GM21447 (cell line): Measurements from ENCODE around the gene PSTPIP1.
A peak's percentile ranks its signal among the peaks of the same experiment; 100 is the strongest.

Experiments used
- ATAC-seq: cut with Tn5 transposase; IDR thresholded peaks from one replicate; pipeline ENCODE4 v1.9.1; 2021; ENCODE audit not compliant: unreplicated experiment

The PSTPIP1 gene

DNA sequence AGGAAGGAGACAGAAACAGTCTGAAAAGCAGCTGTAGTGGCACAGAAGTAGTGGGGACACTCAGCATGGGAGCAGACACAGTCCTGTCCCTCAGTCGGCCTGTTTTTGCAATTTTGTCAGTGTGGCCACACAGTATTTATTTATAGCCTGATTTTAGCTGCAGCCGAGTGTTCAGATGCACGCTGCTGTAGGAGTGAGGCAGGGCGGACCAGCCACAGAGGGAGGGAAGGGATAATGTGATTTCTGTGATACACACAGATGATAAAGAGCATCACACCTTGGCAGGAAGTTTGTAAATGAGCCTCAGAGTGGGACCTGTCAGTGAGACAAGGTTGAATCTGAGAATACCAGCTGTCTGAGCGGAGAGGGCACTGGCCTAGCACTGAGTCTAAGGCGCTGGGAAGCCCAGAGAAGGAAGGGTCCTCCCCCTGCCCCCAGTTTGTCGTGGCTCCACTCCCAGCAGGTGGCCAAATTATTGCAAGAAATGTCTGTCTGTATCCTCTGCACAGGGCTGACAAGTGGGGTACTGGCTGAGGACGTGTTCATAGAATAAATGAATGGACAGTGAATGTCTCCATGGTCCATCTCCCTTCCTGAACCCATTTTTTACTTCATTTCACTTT, 3.8 kb downstream of the PSTPIP1 start:
- ATAC-seq: no peak

- ATAC-seq: no peak
Observed at GRCh38 chr15:76999996-77000395, 5.1 kb downstream of the PSTPIP1 start.

GRCh38 chr15:77001351-77001750, 6.4 kb downstream of the PSTPIP1 start:
- no peak for ATAC-seq

DNA sequence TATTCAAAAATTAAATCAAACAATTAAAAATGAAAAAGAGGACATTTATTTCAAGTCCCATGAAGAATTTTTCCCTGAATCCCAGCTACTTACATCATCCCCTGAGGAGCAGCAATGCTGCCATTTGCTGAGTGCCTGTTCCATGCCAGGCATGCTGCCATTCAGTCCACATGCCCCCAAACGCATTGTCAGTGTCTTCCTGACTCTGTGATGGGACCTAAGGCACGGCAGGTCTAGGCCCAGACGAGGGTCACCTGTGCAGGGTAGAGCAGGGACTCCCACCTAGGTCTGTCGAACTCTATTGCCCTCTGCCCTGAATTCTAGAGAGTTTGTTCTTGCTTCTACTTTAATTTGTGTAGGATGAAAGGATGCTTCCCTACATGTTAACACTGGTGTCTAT, 7.0 kb downstream of the PSTPIP1 start:
- ATAC-seq: no peak

GRCh38 chr15:77002436-77002835, 7.5 kb downstream of the PSTPIP1 start:
- ATAC-seq: no peak

GRCh38 chr15:77002954-77003912, 8.3 kb downstream of the PSTPIP1 start:
- peak; percentile 82 for ATAC-seq

DNA sequence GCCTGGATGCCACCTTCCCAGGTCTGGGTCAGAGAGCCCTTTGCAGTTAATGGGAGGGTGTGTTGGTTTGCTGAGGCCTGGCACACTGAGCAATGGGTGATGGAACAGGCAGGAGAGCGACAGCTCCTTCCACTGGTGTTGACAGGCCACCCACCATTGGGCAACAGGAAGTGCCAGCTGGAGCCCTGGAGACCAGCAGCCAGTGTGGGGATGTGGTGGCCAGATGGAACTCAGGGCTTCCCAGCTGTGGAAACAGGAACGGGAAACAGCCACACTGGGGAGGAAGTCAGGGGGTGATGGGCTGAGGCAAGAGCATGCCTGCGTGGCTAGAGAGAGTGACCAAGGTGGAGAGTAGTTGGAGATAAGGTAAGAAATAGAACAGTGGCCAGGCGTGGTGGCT, 9.3 kb downstream of the PSTPIP1 start:
- ATAC-seq: no peak

- ATAC-seq: no peak
Observed at GRCh38 chr15:77009176-77009575, 14.2 kb downstream of the PSTPIP1 start.

DNA sequence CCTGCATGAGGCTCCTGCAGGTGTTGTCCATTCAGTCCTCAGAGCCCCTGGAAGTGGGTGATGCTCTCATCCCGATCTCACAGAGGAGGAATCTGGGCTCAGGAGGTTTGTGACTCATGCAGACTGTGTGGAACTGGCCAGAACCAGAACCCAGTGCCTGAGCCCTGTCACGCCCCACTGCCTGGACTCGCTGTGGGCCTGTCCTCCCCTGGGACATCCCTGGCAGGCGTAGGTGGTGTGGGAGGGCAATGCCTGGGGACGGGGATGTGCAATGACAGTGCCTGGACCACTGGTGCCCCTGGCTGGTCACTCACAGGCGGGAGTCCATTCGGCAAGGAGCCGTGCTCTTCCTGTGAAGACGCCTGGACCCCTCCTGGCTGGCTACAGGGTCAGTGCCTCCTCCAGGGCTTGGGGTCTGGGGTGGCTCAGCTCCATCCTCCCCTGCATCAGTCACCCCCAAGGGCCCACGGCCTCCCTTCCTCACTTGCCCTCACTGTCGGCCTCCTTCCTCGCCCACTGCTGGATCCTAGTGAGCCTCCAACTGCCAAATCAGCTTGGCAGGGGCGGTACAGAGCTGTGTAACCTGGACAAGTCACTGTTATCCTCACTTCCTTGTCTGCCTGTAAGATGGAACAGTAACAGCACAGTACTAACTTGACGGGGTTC, 14.9 kb downstream of the PSTPIP1 start:
- no peak for ATAC-seq

DNA sequence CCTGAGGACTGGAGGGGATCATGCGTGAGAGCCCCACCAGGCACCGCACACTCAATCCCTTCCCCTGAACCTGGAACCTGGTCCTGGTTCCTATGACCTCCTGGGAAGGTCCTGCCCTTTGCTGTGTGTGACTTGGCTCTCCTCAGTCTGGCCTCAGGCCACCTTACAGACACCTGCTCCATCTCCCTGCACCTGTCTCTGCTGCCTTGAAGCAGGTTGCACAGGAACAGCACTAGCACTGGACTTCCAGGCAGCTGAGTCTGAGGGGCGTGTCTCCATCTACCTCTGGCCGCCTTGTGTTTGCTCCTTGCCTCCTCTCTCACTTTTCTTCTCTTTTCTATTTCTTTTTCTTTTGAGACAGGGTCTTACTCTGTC, 15.4 kb downstream of the PSTPIP1 start:
- ATAC-seq: no peak

GRCh38 chr15:77010857-77011256, 15.9 kb downstream of the PSTPIP1 start:
- ATAC-seq: no peak

DNA sequence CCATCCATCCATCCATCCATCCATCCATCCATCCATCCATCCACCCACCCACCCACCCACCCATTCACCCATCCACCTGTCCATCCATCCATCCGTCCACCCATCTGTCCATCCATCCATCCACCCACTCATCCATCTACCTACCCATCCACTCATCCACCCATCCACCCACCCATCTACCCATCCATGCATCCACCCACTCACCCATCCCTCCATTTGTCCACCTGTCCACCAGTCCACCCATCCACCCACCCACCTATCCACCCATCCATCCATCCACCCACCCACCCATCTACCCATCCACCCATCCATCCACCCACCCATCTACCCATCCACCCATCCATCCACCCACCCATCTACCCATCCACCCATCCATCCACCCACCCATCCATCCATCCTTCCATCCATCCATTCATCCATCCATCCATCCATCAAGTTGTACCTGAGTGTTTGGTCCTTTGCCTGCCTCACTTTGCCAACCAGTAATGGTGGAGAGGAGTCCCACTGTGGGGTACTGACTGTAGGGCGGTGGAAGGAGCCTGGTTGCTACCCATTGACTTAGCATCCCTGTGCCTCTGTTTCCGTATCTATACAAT, 17.3 kb downstream of the PSTPIP1 start:
- no peak for ATAC-seq

- ATAC-seq: peak; percentile 33
Observed at GRCh38 chr15:77012868-77013267, 17.9 kb downstream of the PSTPIP1 start.

DNA sequence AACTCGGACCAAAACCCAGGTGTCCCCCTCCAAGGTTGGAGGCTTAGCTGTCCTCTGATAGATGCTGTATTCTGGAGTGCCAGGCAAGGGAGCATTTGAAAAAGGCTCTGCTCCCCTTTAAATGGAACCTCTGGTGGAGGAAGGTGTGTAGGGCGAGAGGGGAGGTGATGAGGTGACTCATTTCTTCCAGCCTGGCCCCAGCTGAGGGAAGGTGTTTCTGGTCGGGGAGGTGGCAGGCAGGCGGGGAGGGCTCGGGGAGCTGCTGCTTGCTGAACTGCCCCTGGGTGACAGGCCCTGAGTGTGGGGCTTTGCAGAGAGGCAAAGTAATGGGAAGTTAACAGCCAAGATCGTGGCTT, 18.8 kb downstream of the PSTPIP1 start:
- ATAC-seq: peak; percentile 47

GRCh38 chr15:77014132-77015081, 19.5 kb downstream of the PSTPIP1 start:
- ATAC-seq: peak; percentile 48

GRCh38 chr15:77015646-77016320, 20.9 kb downstream of the PSTPIP1 start:
- ATAC-seq: no peak

GRCh38 chr15:77016321-77016695, 21.4 kb downstream of the PSTPIP1 start:
- ATAC-seq: no peak

GRCh38 chr15:77017091-77017660, 22.2 kb downstream of the PSTPIP1 start:
- ATAC-seq: no peak
